K562 (cell line): ENCODE results near the gene TRPM4. TPM values are rescaled to one million over a fixed set of nuclear protein-coding genes. Genes with fewer than 3 reads are reported as not detected.

ENCODE experiments used
- ATAC-seq: fragments of 200-7000 bp; cut with Tn5 transposase; 3 replicates; pipeline ENCODE4 v1.9.1; 2020; ENCODE audit warnings: moderate library complexity
- BruUV-seq: library from RNA; stranded (reverse); fragments of 400-500 nt; replicated peaks from 2 replicates; lab custom pipeline; 2021; lab: Mats Ljungman, UMichigan
- CTCF ChIA-PET: fragments of 300-600 bp; formaldehyde crosslinking; extraction: SDS; loops from one replicate; lab custom pipeline; 2021; ENCODE audit warnings: low intra/inter-chr PET ratio; lab: Yijun Ruan, JAX
- POLR2A ChIA-PET: fragments of 300-600, 350-650 bp; sonication (Branson Sonifier 250); formaldehyde crosslinking; extraction: SDS; loops from one replicate; lab custom pipeline; 2021; ENCODE audit warnings: antibody characterized with exemption, inconsistent platforms; lab: Yijun Ruan, JAX
- DNase-seq, 4 experiments: peaks; one replicate each; pipeline versions ENCODE4 v3.0.0 to v3.0.0-alpha.2; 2011 to 2018; ENCODE audit warnings: low spot score in 3 of 4, mixed read lengths in 3 of 4; ENCODE audit errors: extremely low read depth in 1 of 4
- FAIRE-seq: peaks from 2 replicates; lab custom pipeline; 2011; peaks lifted over from hg19 to GRCh38; lab: Jason Lieb, UNC
- H2AFZ ChIP-seq: 2 replicates; pipeline ENCODE4 v1.6.0; 2011; ENCODE audit warnings: low read depth, low read length, control low read depth, inconsistent platforms
- H3K27ac ChIP-seq: fragments of 200-600 bp; 3 replicates; pipeline ENCODE4 v1.8.0; 2011; ENCODE audit warnings: low read depth, mild to moderate bottlenecking, control low read depth, inconsistent platforms, low read length, moderate library complexity, mixed read lengths; ENCODE audit errors: extremely low read depth
- H3K27me3 ChIP-seq, 2 experiments: fragments of 300-600 bp in 1 of 2; 2 replicates in 1 of 2; 3 replicates in 1 of 2; pipeline versions ENCODE4 v1.6.0 to v1.8.0; 2011; ENCODE audit warnings: inconsistent platforms in 2 of 2, low read length in 2 of 2, mild to moderate bottlenecking in 1 of 2, mixed read lengths in 1 of 2, moderate library complexity in 1 of 2; ENCODE audit not compliant: control insufficient read depth in 2 of 2, insufficient read depth in 2 of 2
- H3K36me3 ChIP-seq: fragments of 300-600 bp; 3 replicates; pipeline ENCODE4 v1.8.0; 2011; ENCODE audit warnings: mild to moderate bottlenecking, low read length, inconsistent platforms; ENCODE audit not compliant: control insufficient read depth, insufficient read depth
- H3K4me1 ChIP-seq, 2 experiments: fragments of 200-600 bp in 1 of 2; replicated peaks in 1 of 2; 2 replicates in 1 of 2; 3 replicates in 1 of 2; pipeline versions ENCODE4 v1.5.1 to v1.8.0; 2011; ENCODE audit warnings: inconsistent platforms in 2 of 2, low read length in 2 of 2, mild to moderate bottlenecking in 1 of 2, mixed read lengths in 1 of 2, moderate library complexity in 1 of 2; ENCODE audit not compliant: control insufficient read depth in 2 of 2, insufficient read depth in 2 of 2
- H3K4me2 ChIP-seq: 2 replicates; pipeline ENCODE4 v1.6.1; 2011; ENCODE audit warnings: low read length, control low read depth, inconsistent platforms, mixed read lengths; ENCODE audit not compliant: insufficient read depth
- H3K4me3 ChIP-seq: fragments of 200-600 bp; sonication (generic), shearing (Covaris generic); 2 replicates; pipeline ENCODE4 v1.5.1; 2016; ENCODE audit warnings: control low read depth, inconsistent platforms
- H3K79me2 ChIP-seq: fragments of 200-600 bp; 3 replicates; pipeline ENCODE4 v1.8.0; 2011; ENCODE audit warnings: low read length, inconsistent platforms; ENCODE audit not compliant: control insufficient read depth, insufficient read depth
- H3K9ac ChIP-seq, 2 experiments: 2 replicates each; pipeline versions ENCODE4 v1.6.0 to v1.6.1; 2011; ENCODE audit warnings: low read depth in 2 of 2, low read length in 2 of 2, control low read depth in 1 of 2, inconsistent platforms in 1 of 2, mild to moderate bottlenecking in 1 of 2, mixed read lengths in 1 of 2; ENCODE audit not compliant: insufficient read depth in 1 of 2
- H3K9me1 ChIP-seq: one replicate; pipeline ENCODE4 v1.6.0; 2011; ENCODE audit warnings: inconsistent platforms, mild to moderate bottlenecking, low read length, moderate library complexity; ENCODE audit not compliant: control insufficient read depth, insufficient read depth
- H3K9me3 ChIP-seq: replicated peaks from 2 replicates; pipeline ENCODE4 v1.5.1; 2011; ENCODE audit warnings: low read depth, low read length, inconsistent platforms; ENCODE audit not compliant: control insufficient read depth, insufficient read depth
- H4K20me1 ChIP-seq: replicated peaks from 2 replicates; pipeline ENCODE4 v1.6.1; 2011; ENCODE audit warnings: low read length, inconsistent platforms, mixed read lengths; ENCODE audit not compliant: control insufficient read depth, insufficient read depth
- IRF9 ChIP-seq: fragments of 450-650 bp; IDR thresholded peaks from 2 replicates; pipeline ENCODE4 v1.6.1; 2016; ENCODE audit warnings: missing biosample characterization, missing genetic modification characterization
- KLF6 ChIP-seq: fragments of 250-450 bp; sonication (Bioruptor Pico); IDR thresholded peaks from 2 replicates; pipeline ENCODE4 v1.4.0; 2020; ENCODE audit warnings: mild to moderate bottlenecking, moderate library complexity, borderline replicate concordance
- SIN3A ChIP-seq, 2 experiments: fragments of 150-350 bp in 1 of 2; IDR thresholded peaks; 2 replicates each; pipeline ENCODE4 v1.6.1; 2011 to 2016; ENCODE audit warnings: borderline replicate concordance in 2 of 2, low read depth in 2 of 2, low read length in 2 of 2, mild to moderate bottlenecking in 2 of 2, moderate library complexity in 2 of 2; ENCODE audit not compliant: control insufficient read depth in 1 of 2
- ZBTB34 ChIP-seq: fragments of 250-450 bp; sonication (Bioruptor Pico); IDR thresholded peaks from 2 replicates; pipeline ENCODE4 v1.8.0; 2021; ENCODE audit warnings: mild to moderate bottlenecking, moderate library complexity
- ZNF23 ChIP-seq: fragments of 250-450 bp; sonication (Bioruptor Pico); IDR thresholded peaks from 2 replicates; pipeline ENCODE4 v1.4.0; 2020; ENCODE audit warnings: mild to moderate bottlenecking
- ZNF444 ChIP-seq: fragments of 250-450 bp; sonication (Bioruptor Pico); IDR thresholded peaks from 2 replicates; pipeline ENCODE4 v1.4.0; 2020; ENCODE audit warnings: mild to moderate bottlenecking, moderate library complexity
- ZNF507 ChIP-seq: conservative IDR thresholded peaks from 2 replicates; pipeline ENCODE4 v1.6.1; 2017; ENCODE audit warnings: missing genetic modification characterization, missing compliant biosample characterization
- ZNF668 ChIP-seq: fragments of 250-450 bp; sonication (Bioruptor Pico); IDR thresholded peaks from 2 replicates; pipeline ENCODE4 v1.8.0; 2022; ENCODE audit warnings: mild to moderate bottlenecking, inconsistent platforms
- WGBS: fragments of 100-300 bp; shearing (Covaris generic); methylation state at CpG from one replicate; pipeline ENCODE4 v1.1.6; 2016; ENCODE audit warnings: low coverage, mixed read lengths; ENCODE audit not compliant: insufficient coverage; ENCODE audit errors: missing lambda C conversion rate; 5-methylcytosine and 5-hydroxymethylcytosine counted together
- in situ Hi-C: fragments of 300-500 bp; cut with MboI; formaldehyde crosslinking; loops from 4 replicates; pipeline ENCODE4 v1.15.0; 2018; ENCODE audit warnings: inconsistent platforms, mixed read lengths
- intact Hi-C: fragments of 100-400 bp; cut with micrococcal nuclease; formaldehyde crosslinking; loops from 2 replicates; pipeline ENCODE4 v1.14.2; 2022
- polyA plus RNA-seq, 8 experiments: library from polyadenylated mRNA; depleted of rRNA in 4 of 8; stranded (reverse) in 5 of 8; unstranded in 3 of 8; fragments of >200 nt; fragmentation: Nextera tagmentation in 2 of 8; fragmentation: Illumina TruSeq in 1 of 8; extraction: Ambion mirVana in 2 of 8; extraction: Trizol in 1 of 8; gene quantifications; 2 replicates each; pipeline versions ENCODE4 v1.2.1 to v1.2.3, GENCODE V29; 2011 to 2014; ENCODE audit warnings: inconsistent platforms in 1 of 8, missing spikeins in 1 of 8
- total RNA-seq, 7 experiments: library from RNA; depleted of rRNA in 6 of 7; stranded (reverse); fragments of >200 nt in 6 of 7; fragmentation: Illumina TruSeq in 2 of 7; extraction: Trizol in 2 of 7; gene quantifications; 2 replicates each; pipeline versions ENCODE4 v1.2.1 to v1.2.3, GENCODE V29; 2011 to 2021; ENCODE audit warnings: low replicate concordance in 1 of 7
- TF ChIP-seq, protein P1 (sequence below): fragments of 450-650 bp; IDR thresholded peaks from 2 replicates; pipeline ENCODE4 v1.6.1; 2016; ENCODE audit warnings: mild to moderate bottlenecking, moderate library complexity

Gene TRPM4
- total and polyA plus RNA-seq, 9 of the 15 experiments (the other 6 are each of a cell fraction or from before 2014, with no cell fraction given) = 6.5 to 45.4 (median 15.2) TPM

GRCh38 chr19:49241769-49242168 is 84.2 kb downstream of the TRPM4 start:
- peaks cover 2 to 8% of the 10 kb centered on the region in 2 experiments; a peak in 4 of 5 replicates for H3K27me3 ChIP-seq
- no peaks in the 10 kb centered on the region for H3K36me3 ChIP-seq
- BruUV-seq = no TSS peak
- H3K4me2 ChIP-seq = no peak overlapping the region
- H3K27ac ChIP-seq = no peak overlapping the region
- no peak for ATAC-seq
- no peaks in the 10 kb centered on the region for H3K4me1 ChIP-seq
- no peak for FAIRE-seq
- no peak overlapping the region for H2AFZ ChIP-seq
- in situ Hi-C loops (no loop called here), intact Hi-C loops (no loop called here)
- H3K9me3 ChIP-seq = no peaks in the 10 kb centered on the region
- H3K79me2 ChIP-seq = no peaks in the 10 kb centered on the region
- no peak overlapping the region for H3K4me3 ChIP-seq
- CTCF ChIA-PET = interaction anchor here (0.7 kb wide), 1 partner anchor 15 kb away, joined by 3 read pairs; no protein-coding TSS in a partner anchor
- POLR2A ChIA-PET = no interaction called here
- H4K20me1 ChIP-seq = no peaks in the 10 kb centered on the region
- no peak overlapping the region for H3K9ac ChIP-seq
- 36% methylated on average over 7 of the region's 7 CpGs for WGBS
- H3K9me1 ChIP-seq = no peaks in the 10 kb centered on the region
- DNase-seq = no peak
- TF ChIP-seq SIN3A (IDR thresholded peaks at IDR 0.05; ENCODE audit: borderline replicate concordance in 2 of 2, control insufficient read depth in 1 of 2, low read depth in 2 of 2, low read length in 2 of 2) (no peak), ZNF23 (CRISPR knock-in tag) (no peak), ZNF668 (CRISPR knock-in tag) (no peak), ZNF444 (CRISPR knock-in tag) (no peak), ZBTB34 (CRISPR knock-in tag) (no peak), IRF9 (tag) (no peak), ZNF507 (no peak), KLF6 (CRISPR knock-in tag) (no peak)
- TF ChIP-seq, protein P1, sequence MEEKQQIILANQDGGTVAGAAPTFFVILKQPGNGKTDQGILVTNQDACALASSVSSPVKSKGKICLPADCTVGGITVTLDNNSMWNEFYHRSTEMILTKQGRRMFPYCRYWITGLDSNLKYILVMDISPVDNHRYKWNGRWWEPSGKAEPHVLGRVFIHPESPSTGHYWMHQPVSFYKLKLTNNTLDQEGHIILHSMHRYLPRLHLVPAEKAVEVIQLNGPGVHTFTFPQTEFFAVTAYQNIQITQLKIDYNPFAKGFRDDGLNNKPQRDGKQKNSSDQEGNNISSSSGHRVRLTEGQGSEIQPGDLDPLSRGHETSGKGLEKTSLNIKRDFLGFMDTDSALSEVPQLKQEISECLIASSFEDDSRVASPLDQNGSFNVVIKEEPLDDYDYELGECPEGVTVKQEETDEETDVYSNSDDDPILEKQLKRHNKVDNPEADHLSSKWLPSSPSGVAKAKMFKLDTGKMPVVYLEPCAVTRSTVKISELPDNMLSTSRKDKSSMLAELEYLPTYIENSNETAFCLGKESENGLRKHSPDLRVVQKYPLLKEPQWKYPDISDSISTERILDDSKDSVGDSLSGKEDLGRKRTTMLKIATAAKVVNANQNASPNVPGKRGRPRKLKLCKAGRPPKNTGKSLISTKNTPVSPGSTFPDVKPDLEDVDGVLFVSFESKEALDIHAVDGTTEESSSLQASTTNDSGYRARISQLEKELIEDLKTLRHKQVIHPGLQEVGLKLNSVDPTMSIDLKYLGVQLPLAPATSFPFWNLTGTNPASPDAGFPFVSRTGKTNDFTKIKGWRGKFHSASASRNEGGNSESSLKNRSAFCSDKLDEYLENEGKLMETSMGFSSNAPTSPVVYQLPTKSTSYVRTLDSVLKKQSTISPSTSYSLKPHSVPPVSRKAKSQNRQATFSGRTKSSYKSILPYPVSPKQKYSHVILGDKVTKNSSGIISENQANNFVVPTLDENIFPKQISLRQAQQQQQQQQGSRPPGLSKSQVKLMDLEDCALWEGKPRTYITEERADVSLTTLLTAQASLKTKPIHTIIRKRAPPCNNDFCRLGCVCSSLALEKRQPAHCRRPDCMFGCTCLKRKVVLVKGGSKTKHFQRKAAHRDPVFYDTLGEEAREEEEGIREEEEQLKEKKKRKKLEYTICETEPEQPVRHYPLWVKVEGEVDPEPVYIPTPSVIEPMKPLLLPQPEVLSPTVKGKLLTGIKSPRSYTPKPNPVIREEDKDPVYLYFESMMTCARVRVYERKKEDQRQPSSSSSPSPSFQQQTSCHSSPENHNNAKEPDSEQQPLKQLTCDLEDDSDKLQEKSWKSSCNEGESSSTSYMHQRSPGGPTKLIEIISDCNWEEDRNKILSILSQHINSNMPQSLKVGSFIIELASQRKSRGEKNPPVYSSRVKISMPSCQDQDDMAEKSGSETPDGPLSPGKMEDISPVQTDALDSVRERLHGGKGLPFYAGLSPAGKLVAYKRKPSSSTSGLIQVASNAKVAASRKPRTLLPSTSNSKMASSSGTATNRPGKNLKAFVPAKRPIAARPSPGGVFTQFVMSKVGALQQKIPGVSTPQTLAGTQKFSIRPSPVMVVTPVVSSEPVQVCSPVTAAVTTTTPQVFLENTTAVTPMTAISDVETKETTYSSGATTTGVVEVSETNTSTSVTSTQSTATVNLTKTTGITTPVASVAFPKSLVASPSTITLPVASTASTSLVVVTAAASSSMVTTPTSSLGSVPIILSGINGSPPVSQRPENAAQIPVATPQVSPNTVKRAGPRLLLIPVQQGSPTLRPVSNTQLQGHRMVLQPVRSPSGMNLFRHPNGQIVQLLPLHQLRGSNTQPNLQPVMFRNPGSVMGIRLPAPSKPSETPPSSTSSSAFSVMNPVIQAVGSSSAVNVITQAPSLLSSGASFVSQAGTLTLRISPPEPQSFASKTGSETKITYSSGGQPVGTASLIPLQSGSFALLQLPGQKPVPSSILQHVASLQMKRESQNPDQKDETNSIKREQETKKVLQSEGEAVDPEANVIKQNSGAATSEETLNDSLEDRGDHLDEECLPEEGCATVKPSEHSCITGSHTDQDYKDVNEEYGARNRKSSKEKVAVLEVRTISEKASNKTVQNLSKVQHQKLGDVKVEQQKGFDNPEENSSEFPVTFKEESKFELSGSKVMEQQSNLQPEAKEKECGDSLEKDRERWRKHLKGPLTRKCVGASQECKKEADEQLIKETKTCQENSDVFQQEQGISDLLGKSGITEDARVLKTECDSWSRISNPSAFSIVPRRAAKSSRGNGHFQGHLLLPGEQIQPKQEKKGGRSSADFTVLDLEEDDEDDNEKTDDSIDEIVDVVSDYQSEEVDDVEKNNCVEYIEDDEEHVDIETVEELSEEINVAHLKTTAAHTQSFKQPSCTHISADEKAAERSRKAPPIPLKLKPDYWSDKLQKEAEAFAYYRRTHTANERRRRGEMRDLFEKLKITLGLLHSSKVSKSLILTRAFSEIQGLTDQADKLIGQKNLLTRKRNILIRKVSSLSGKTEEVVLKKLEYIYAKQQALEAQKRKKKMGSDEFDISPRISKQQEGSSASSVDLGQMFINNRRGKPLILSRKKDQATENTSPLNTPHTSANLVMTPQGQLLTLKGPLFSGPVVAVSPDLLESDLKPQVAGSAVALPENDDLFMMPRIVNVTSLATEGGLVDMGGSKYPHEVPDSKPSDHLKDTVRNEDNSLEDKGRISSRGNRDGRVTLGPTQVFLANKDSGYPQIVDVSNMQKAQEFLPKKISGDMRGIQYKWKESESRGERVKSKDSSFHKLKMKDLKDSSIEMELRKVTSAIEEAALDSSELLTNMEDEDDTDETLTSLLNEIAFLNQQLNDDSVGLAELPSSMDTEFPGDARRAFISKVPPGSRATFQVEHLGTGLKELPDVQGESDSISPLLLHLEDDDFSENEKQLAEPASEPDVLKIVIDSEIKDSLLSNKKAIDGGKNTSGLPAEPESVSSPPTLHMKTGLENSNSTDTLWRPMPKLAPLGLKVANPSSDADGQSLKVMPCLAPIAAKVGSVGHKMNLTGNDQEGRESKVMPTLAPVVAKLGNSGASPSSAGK = no peak
